Measurements from ENCODE around the gene MITF.

DNA sequence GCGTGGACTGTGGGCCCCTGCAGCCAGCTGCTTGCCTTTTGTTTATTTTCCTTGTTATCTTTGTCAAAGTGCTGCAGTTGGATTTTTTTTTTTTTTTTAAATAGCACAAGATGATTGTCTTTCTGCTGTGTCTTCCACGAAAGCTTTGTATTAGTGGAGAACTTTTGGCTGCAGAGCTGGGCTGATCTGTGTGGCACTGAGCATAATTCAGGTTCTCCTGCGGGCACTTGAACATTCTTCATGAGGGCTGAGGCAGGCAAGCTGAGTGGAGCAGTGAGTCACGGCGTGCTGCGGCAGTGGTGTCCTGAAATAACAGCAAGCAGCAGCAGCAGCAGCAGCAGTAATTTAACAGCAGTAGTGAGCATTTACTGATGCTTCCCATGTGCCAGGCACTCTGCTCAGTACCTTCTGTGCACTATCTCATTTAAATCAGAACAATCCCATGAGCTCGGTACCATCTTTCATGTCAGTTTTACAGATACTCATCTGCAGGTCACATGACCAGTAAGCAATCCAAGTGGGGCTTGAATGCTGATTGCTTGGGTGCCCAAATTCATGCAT is 45.8 kb downstream of the MITF start:
- TF ChIP-seq, protein P1, sequence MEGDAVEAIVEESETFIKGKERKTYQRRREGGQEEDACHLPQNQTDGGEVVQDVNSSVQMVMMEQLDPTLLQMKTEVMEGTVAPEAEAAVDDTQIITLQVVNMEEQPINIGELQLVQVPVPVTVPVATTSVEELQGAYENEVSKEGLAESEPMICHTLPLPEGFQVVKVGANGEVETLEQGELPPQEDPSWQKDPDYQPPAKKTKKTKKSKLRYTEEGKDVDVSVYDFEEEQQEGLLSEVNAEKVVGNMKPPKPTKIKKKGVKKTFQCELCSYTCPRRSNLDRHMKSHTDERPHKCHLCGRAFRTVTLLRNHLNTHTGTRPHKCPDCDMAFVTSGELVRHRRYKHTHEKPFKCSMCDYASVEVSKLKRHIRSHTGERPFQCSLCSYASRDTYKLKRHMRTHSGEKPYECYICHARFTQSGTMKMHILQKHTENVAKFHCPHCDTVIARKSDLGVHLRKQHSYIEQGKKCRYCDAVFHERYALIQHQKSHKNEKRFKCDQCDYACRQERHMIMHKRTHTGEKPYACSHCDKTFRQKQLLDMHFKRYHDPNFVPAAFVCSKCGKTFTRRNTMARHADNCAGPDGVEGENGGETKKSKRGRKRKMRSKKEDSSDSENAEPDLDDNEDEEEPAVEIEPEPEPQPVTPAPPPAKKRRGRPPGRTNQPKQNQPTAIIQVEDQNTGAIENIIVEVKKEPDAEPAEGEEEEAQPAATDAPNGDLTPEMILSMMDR (IDR thresholded peaks at IDR 0.05; ENCODE audit: insufficient read depth, low read length): no peak
- TF ChIP-seq POLR2AphosphoS5 (IDR thresholded peaks at IDR 0.05; ENCODE audit: low read depth) (no peak), SPI1 (IDR thresholded peaks at IDR 0.05; ENCODE audit: borderline replicate concordance, low read depth) (no peak), GABPA (IDR thresholded peaks at IDR 0.05; ENCODE audit: low read depth) (no peak)
- TF ChIP-seq, protein P2, sequence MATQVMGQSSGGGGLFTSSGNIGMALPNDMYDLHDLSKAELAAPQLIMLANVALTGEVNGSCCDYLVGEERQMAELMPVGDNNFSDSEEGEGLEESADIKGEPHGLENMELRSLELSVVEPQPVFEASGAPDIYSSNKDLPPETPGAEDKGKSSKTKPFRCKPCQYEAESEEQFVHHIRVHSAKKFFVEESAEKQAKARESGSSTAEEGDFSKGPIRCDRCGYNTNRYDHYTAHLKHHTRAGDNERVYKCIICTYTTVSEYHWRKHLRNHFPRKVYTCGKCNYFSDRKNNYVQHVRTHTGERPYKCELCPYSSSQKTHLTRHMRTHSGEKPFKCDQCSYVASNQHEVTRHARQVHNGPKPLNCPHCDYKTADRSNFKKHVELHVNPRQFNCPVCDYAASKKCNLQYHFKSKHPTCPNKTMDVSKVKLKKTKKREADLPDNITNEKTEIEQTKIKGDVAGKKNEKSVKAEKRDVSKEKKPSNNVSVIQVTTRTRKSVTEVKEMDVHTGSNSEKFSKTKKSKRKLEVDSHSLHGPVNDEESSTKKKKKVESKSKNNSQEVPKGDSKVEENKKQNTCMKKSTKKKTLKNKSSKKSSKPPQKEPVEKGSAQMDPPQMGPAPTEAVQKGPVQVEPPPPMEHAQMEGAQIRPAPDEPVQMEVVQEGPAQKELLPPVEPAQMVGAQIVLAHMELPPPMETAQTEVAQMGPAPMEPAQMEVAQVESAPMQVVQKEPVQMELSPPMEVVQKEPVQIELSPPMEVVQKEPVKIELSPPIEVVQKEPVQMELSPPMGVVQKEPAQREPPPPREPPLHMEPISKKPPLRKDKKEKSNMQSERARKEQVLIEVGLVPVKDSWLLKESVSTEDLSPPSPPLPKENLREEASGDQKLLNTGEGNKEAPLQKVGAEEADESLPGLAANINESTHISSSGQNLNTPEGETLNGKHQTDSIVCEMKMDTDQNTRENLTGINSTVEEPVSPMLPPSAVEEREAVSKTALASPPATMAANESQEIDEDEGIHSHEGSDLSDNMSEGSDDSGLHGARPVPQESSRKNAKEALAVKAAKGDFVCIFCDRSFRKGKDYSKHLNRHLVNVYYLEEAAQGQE (IDR thresholded peaks at IDR 0.05; ENCODE audit: insufficient replicate concordance, low read depth): no peak
